Activated CD4-positive, alpha-beta T cell treated with anti-CD3 and anti-CD28 coated beads, Interleukin-2, Interleukin-4, amounts not matched to agents 100 ng/mL and 50 ng/mL, durations not matched to agents 16 hours and 8 hours (primary cell): Measurements from ENCODE around the gene TCF12.
A peak's percentile ranks its signal among the peaks of the same experiment; 100 is the strongest.

Experiments used
- DNase-seq: peaks from one replicate; pipeline ENCODE4 v3.0.0-alpha.2; 2020; ENCODE audit warnings: low spot score

The TCF12 gene

DNA sequence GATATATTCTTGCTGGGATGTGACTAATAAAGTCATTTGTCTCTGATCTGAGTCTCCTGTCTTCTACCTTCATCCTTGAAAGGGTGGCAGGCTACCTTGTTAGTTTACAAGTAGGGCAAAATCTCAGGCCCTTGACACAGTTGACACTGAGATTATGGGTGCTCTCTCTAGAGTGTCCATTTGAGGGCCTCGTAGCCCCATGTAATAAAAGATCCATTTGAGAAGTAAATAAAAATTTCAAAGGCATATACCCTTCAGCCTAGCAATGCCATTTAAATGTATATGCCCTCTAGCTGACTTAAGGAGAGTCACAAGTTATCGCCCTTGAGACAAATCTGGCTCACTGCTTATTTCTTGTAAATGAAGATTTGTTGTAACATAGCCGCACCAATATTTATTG lies 98.6 kb downstream of the TCF12 start:
- DNase-seq: no peak

DNA sequence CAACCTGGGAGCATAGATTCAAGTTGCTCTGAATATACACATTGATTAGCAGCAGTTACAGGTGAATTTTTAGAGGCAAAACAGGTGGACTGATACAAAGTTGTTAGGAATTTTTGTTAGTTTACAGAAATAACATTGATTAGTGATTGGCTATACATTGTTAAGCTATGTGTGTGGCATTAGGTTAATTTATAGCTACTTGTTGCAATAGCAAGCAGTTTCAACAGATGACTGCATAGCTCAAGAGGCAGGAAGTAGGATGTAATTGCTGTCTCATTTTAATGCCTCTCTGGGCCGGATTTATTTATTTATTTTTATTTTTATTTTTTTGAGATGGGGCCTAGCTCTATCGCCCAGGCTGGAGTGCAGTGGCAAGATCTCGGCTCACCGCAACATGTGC lies 99.7 kb downstream of the TCF12 start:
- no peak for DNase-seq

DNA sequence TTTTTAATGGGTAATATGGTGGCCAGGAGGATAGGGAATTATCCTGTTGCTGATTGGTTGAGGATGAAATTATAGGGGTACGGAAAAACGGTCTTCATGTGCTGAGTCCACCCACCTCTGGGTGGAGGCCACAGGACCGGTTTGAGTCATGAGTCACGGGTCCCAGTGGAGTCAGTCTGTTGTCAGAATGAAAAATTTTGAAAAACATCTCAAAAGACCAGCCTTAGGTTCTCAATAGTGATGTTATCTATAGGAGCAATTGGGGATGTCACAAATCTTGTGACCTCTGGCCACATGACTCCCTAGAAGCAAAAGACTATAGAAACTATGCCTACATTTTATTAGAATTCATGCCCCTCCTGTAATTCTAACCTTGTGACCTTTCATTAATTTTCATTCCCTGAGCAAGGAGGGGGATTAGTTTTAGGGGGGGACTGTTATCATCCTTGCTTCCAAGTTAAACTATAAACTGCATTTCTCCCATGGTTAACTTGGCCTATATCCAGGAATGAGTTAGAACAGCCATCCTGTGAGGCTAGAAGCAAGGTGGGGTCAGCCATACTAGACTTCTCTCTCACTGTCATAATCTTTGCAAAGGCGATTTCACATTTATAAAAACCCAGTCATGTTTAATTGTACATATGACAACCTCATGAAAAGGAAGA lies 101.2 kb downstream of the TCF12 start:
- DNase-seq: no peak

DNA sequence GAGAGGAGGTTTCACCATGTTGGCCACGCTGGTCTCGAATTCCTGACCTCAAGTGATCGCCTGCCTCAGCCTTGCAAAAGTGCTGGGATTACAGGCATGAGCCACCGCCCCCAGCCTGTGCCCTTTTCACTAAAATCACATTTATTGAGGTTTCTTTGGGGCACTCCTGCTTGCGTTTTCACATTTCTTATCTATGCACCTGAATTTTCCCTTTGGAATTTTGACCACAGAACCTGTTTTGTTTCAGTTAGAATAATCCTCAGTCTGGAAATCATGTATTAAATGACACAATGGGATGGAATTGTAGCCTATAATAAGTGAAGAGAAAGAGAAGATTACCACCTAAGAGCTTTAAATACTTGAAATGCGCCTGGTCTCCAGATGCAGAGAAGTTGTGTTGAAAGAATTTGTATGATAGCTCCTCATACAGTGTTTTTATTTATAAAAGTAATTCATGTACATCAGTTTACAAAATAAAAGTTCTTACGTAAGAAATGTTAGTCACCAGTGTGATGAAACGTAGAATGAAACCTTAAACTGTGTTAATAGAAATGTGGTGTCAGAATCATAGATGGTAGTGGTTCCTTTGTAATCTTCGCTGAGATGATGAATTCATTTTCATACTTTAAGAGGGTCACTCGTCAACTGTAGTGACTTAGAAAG lies 107.0 kb downstream of the TCF12 start:
- DNase-seq: no peak

DNA sequence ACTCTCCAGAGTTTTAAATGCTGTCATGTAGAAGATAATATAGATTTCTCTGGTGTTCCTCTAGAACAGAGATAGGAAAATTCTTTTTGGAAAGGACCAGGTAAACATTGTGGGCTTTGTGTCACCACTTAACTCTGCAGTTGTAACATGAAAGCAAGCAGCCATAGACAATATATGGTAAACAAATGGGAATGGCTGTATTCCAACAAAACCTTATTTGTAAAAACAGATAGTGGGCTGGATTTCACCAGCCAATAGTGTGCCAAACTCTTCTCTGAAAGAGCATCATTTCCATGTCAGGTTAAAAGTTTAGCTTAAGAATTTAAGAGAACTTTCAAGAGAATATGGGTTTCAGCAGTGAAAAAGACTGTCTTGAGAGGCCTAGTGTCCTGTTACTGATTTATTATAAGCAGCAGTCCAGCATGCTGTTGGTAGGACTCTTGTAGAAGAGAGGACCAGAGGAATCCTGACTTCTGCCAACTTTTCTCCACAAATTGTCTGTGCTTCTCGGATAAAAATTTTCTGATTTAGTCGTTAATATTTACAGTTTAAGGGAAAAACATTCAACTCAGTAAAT lies 107.7 kb downstream of the TCF12 start:
- DNase-seq: no peak

DNA sequence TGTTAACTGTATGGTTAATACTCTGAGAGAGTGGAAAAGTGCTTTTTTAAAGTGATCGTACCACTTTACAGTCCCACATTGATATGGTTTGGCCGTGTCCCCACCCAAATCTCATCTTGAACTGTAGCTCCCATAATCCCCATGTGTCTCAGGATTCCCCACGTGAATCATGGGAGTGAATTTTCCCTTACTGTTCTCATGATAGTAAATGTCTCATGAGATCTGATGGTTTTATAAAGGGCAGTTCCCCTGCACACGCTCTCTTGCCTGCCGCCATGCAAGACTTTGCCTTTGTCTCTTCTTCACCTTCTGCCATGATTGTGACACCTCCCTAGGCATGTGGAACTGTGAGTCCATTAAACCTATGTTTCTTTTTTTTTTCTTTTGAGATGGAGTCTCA lies 109.2 kb downstream of the TCF12 start:
- no peak for DNase-seq

DNA sequence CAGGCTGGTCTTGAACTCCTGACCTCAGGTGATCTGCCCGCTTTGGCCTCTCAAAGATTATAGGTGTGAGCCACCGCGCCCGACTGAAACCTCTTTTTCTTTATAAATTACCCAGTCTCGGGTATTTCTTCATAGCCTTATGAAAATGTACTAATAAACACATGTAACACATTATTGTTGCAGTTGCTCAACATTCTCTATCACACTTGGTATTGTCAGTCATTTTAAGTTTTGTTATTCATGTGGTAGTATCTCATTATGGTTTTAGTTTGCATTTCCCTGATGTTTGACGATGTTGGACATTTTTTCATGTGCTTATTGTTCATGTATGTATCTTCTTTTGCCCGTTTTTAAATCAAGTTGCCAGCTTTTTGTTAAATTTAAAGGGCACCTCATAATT lies 109.7 kb downstream of the TCF12 start:
- DNase-seq: no peak

DNA sequence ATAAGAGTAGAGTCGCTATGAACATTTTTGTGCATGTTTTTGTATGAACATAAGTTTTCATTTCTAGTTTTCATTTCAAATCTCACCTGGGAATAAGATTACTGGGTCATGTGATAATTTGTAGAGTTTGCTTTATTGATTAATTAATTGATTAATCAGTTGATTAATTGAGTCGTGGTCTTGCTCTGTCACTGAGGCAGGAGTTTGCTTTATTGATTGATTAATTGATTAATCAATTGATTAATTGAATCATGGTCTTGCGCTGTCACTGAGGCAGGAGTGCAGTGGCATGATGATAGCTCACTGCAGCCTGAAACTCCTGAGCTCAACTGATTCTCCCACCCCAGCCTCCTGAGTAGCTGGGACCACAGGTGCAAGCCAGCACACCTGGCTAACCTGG lies 111.6 kb downstream of the TCF12 start:
- no peak for DNase-seq

DNA sequence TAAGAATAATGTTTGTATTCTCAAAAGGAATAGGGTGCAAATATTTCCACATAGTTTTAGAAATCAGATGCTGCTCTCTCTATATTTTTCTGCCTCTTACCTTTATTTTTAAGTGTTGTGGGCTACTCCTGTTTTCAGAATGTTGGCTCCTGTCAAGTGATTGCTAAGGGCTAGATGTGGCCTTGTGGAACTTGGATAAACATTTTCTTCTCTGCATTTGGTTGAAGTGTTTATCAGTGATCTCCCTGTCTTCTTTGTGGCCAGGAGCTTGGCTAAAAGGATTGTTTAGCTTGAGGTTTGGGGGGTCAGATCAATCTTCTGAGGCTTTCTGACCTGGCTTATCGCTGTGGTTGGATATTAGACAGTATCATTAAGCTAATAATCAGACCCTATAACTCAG lies 112.6 kb downstream of the TCF12 start:
- no peak for DNase-seq

DNA sequence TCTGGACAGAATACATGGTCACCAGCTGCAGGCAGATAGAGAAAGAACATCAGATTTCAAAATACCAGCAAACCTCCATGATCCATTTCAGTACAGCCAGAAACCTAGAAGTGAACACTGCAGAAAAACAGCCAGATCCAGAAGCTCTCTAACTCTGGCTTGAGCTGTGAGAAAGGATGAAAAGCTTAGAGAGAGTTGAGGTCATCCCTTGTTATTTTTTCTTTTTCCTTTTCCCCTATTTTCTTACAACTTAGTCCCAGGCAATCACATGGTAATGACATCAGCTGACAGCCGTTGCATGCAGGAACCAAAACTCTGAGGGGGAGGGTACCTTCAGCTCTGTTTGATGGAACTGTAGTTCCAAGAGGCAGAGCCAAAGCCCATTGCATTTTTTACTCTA lies 113.2 kb downstream of the TCF12 start:
- no peak for DNase-seq

DNA sequence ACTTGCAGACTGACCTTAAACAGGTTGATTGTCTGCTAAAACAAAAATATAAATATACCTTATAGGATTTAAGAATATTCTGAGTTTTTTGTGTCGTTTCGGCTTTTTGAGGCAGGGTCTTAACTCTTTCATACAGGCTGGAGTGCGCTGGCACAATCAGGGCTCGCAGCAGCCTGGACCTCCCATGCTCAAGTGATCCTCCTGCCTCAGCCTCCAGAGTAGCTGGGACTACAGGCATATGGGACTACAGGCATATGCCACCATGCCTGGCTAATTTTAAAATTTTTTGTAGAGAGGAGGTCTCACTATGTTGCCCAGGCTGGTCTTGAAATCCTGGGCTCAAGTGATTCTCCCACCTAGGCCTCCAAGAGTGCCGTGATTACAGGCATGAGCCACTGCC lies 113.9 kb downstream of the TCF12 start:
- DNase-seq: no peak

DNA sequence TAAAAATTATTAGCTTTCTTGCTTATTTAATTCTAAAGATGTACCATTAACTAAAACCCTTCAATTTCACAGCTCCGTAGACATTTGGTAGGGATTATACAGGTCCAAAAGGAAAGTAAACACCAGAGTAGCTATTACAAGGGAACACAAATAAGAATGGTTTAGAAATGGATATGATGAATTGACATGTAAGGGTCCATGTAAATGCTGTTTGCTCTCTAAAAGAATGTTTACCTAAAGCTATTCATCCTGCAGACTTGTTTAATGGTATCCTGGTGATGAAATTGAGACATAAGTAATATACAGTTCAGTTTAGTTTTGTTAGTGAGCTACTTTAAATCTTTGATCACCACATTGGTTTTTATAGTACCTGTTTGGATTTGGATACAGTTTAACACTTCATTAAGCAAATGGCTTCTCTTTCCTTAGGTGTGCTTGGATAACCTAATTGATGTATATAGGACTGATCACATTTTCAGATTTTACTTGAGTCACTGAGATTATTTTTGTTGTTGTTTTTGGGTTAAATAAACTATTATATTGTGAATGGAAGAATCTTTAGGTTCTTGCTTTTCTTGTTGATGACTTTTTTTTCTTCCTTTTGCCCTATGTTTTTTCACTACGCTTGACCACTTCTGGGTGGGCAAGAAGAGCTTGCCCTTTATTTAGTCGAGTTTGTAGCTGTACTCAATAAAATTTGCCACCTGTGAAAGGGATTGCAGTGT lies 115.4 kb downstream of the TCF12 start:
- no peak for DNase-seq

DNA sequence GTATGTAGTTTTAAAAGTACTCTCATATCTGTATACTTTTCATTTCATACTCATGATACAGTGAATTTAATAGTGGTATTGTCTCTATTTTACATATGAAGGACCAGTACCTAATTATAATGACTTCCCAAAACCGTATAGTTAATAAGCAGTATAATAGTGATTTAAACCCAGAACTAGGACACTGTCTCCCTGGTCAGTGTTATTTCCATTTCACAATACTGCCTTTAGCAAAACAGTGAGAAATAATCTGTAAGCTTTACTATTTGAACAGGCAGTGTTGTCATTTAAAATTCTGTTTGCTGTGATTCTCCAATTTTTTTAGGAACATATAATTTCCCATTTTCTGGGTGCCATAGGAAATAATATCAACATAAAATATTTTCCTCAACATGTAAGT lies 116.2 kb downstream of the TCF12 start:
- DNase-seq: no peak

DNA sequence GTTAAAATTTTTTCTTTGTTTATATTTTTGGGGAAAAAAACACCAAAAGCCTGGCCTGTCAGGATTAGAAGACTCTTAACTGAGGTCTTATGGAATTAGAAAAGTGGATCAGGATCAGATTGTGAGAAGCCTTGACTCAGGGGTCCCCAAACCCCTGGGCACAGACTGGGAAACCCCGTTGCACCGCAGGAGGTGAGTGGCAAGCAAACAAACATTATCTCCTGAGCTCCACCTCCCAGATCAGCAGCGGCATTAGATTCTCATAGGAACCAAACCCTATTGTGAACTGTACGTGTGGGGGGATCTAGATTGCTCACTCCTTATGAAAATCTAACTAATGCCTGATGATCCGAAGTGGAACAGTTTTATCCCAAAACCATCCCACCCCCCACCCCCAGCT lies 117.2 kb downstream of the TCF12 start:
- no peak for DNase-seq

DNA sequence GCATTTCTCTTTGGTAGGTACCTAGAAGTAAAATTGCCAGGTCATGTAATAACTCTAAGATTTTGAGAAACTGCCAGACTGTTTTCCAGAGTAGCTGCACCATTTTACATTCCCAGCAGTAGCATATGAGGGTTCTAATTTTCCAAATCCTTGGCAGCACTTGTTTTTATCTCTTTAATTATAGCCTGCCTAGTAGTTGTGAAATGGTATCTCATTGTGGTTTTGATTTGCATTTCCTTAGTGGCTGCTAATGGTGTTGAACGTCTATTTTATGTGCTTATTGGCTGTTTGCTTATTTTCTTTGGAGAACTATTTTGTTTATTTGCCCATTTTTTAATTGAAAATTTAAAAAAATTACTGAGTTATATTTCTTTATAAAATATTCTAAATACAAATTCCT lies 117.9 kb downstream of the TCF12 start:
- no peak for DNase-seq

DNA sequence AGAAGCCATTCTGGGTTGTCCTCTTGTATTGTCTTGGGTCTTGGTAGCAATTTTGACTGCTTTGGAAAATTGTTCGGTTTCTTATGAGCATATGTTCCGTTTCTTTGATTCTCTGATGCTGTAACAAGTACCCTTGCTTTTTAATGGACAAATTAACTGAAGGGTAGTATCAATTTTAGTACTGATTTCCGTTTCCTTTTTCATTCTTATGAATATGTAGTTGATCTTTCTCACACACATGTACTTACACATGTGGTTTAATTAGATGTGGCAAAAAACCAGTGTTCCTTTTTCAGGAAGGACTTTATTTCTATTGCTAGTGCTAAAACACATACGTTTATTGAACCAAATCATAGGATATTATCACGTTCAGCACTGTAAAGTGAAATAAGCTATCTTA lies 119.1 kb downstream of the TCF12 start:
- peak; percentile 19 for DNase-seq

DNA sequence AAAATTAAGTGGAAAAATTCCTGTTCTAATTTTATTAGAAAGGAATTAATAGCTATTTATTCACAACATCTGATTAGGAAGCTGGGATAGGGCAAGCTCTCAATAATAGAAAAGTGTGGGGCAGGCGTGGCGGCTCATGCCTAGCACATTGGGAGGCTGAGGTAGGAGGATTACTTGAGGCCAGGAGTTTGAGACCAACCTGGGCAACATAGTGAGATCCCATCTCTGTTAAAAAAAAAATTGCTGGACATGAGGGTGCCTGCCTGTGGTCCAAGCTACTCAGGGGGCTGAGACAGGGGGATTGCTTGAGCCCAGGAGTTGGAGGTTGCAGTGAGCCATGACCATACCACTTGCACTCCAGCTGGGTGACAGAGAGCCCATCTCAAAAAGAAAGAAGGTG lies 119.6 kb downstream of the TCF12 start:
- DNase-seq: no peak

DNA sequence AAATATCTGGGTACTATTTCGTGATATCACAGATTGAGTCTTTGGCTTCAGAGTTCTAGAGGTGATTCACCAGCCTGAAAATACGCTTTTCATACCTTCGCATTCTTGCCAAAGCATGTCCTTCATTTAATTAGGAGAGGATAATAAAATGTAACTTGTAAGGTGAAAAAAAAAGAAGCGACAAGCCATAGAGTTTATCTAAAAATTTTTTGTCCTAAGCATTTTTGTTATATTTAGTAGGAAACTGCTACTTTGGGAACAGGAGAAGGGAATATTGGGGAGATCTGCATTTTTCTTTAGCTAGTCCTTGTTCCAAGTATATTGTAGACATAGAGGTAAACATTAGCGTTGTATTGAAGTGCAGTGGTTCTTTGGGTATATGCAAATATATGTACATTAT lies 120.1 kb downstream of the TCF12 start:
- DNase-seq: no peak

DNA sequence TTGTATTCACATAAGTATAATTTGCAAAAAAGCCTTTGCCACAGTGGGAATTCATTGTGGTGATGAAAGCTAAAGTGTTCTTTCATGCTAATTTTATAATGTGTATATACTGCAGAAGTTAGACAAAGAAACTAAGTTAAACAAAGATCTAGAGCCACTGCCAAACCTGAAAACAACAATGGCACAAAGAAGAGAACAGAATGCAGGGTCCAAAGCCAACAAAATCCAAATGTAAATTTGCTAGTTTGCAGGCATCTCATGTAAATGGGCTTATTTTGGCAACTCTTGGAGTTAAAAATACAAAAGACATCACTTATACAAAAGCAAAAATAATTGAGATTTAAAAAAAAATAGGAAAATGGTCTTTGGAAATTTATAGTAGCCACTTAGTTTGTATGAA lies 123.0 kb downstream of the TCF12 start:
- DNase-seq: no peak

DNA sequence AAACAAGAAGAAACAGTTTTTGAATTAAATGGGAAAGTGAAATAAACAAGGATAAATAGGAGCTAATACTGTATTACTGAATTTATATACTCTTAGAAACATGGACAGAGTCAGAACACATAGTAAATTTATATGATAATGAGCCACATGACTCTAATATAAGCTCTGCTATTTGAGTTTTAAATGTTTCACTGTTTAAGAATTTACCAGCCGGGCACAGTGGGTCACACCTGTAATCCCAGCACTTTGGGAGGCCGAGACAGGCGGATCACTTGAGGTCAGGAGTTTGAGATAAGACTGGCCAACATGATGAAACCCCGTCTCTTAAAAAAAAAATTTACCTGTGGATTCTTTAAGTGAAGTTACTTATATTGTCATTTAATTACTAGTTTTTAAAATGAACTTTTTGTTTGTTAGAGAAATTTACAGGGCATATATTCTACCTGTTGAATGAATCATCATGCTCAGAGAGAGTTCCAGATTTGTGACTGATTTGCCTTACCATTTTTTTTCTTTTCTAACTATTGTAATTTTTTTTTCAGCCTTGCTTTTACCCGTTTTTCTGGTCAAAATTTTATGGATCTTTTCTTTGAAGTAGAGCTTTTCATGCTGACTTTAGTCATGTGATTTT lies 125.7 kb downstream of the TCF12 start:
- no peak for DNase-seq

DNA sequence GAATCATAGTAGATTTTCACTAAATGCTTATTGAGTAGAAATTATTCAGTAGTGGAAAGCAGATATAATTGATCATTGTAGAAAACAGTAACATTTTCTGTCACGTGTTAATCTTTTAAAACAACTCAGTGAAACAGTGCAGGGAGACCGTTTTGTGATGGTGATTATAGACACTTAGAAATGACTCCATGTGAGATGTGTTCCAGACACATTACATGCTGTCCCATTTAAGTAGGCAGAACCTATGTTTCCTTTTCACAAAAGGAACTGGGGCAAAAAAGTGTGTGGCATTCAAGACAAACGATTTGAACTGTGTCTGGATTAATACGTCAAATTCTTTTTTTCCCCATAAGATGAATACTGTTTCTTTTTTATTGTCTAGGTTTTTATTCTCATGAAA lies 126.5 kb downstream of the TCF12 start:
- DNase-seq: no peak

DNA sequence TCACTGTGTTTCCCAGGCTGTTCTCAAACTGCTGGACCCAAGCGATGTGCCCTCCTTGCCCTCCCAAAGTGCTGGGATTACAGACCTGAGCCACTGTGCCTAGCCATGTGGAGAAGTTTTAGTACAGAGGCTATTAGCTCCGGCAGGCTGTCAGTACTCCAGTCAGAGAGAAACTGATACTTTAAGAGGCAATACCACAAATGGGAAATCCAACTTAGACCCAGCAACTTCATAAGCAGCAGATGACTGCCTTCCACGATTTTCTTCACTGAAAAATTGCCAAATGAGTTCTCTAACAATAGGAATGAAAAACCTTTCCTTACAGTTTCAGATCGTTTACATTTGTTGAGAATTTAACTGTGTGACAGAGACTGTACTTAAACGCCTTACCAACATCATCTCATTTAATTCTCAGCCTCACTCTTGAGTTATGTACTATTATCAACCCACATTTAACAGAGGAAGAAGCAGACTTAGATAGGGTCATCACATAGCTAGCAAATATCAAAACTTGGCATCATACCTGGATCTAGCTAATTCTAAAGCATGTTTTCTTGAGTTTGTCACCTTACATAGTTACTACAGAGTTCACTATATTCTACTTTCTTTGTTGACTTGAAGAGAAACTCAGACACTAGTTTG lies 127.4 kb downstream of the TCF12 start:
- DNase-seq: peak; percentile 30
